Measurements from ENCODE around the gene SLC39A11. TPM values are rescaled to one million over a fixed set of nuclear protein-coding genes. Genes with fewer than 3 reads are reported as not detected.

Gene SLC39A11
- polyA plus RNA-seq, 1 donor from 2014 or later, result 8.0 TPM

- no peaks in the 10 kb centered on the region for H3K36me3 ChIP-seq (ENCODE audit: insufficient read depth, low read length)
- no peak overlapping the region for H3K4me3 ChIP-seq (ENCODE audit: low read length)
- H3K27me3 ChIP-seq (ENCODE audit: insufficient read depth, low read depth, low read length), result no peaks in the 10 kb centered on the region
- H3K4me2 ChIP-seq (ENCODE audit: low read length), result no peak overlapping the region
- H3K9me2 ChIP-seq (ENCODE audit: insufficient read depth, low read length), result no peaks in the 10 kb centered on the region
- TF ChIP-seq POLR2AphosphoS5 (IDR thresholded peaks at IDR 0.05) (no peak), MXI1 (conservative IDR thresholded peaks at IDR 0.05; ENCODE audit: poor library complexity, severe bottlenecking) (no peak), TAF1 (IDR thresholded peaks at IDR 0.05; ENCODE audit: low read depth) (no peak), RAD21 (conservative IDR thresholded peaks at IDR 0.05) (no peak), EP300 (conservative IDR thresholded peaks at IDR 0.05; ENCODE audit: poor library complexity, severe bottlenecking) (no peak), EZH2 (IDR thresholded peaks at IDR 0.05; ENCODE audit: borderline replicate concordance, insufficient read depth, low read length, poor library complexity, severe bottlenecking) (no peak), SMC3 (conservative IDR thresholded peaks at IDR 0.05; ENCODE audit: poor library complexity) (no peak)
- TF ChIP-seq, protein P1, sequence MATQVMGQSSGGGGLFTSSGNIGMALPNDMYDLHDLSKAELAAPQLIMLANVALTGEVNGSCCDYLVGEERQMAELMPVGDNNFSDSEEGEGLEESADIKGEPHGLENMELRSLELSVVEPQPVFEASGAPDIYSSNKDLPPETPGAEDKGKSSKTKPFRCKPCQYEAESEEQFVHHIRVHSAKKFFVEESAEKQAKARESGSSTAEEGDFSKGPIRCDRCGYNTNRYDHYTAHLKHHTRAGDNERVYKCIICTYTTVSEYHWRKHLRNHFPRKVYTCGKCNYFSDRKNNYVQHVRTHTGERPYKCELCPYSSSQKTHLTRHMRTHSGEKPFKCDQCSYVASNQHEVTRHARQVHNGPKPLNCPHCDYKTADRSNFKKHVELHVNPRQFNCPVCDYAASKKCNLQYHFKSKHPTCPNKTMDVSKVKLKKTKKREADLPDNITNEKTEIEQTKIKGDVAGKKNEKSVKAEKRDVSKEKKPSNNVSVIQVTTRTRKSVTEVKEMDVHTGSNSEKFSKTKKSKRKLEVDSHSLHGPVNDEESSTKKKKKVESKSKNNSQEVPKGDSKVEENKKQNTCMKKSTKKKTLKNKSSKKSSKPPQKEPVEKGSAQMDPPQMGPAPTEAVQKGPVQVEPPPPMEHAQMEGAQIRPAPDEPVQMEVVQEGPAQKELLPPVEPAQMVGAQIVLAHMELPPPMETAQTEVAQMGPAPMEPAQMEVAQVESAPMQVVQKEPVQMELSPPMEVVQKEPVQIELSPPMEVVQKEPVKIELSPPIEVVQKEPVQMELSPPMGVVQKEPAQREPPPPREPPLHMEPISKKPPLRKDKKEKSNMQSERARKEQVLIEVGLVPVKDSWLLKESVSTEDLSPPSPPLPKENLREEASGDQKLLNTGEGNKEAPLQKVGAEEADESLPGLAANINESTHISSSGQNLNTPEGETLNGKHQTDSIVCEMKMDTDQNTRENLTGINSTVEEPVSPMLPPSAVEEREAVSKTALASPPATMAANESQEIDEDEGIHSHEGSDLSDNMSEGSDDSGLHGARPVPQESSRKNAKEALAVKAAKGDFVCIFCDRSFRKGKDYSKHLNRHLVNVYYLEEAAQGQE (IDR thresholded peaks at IDR 0.05; ENCODE audit: borderline replicate concordance), result no peak
- TF ChIP-seq, protein P2, sequence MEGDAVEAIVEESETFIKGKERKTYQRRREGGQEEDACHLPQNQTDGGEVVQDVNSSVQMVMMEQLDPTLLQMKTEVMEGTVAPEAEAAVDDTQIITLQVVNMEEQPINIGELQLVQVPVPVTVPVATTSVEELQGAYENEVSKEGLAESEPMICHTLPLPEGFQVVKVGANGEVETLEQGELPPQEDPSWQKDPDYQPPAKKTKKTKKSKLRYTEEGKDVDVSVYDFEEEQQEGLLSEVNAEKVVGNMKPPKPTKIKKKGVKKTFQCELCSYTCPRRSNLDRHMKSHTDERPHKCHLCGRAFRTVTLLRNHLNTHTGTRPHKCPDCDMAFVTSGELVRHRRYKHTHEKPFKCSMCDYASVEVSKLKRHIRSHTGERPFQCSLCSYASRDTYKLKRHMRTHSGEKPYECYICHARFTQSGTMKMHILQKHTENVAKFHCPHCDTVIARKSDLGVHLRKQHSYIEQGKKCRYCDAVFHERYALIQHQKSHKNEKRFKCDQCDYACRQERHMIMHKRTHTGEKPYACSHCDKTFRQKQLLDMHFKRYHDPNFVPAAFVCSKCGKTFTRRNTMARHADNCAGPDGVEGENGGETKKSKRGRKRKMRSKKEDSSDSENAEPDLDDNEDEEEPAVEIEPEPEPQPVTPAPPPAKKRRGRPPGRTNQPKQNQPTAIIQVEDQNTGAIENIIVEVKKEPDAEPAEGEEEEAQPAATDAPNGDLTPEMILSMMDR (IDR thresholded peaks at IDR 0.05; ENCODE audit: poor library complexity, severe bottlenecking), result no peak
- H3F3A ChIP-seq (ENCODE audit: insufficient read depth, low read length, poor library complexity, severe bottlenecking), result no peaks in the 10 kb centered on the region
- H3K79me2 ChIP-seq (replicated peaks; ENCODE audit: insufficient read depth, low read length), result no peaks in the 10 kb centered on the region
- H4K20me1 ChIP-seq (ENCODE audit: insufficient read depth), result no peaks in the 10 kb centered on the region
- no peak overlapping the region for H2AFZ ChIP-seq (ENCODE audit: low read depth, low read length)
- H3K9me3 ChIP-seq (ENCODE audit: low read length), result no peaks in the 10 kb centered on the region
- H3K27ac ChIP-seq (ENCODE audit: low read length), result no peak overlapping the region
- no peak overlapping the region for H3K9ac ChIP-seq (ENCODE audit: low read length)
Measured at GRCh38 chr17:72603420-72604242, 488.9 kb downstream of the SLC39A11 start.

GRCh38 chr17:72602517-72603419, 489.7 kb downstream of the SLC39A11 start:
- H3K4me2 ChIP-seq (ENCODE audit: low read length), result no peak overlapping the region
- no peak for TF ChIP-seq POLR2AphosphoS5 (IDR thresholded peaks at IDR 0.05)
- TF ChIP-seq, protein P2 (IDR thresholded peaks at IDR 0.05; ENCODE audit: poor library complexity, severe bottlenecking), result no peak
- TF ChIP-seq TAF1 (IDR thresholded peaks at IDR 0.05; ENCODE audit: low read depth), result no peak
- no peak for TF ChIP-seq RAD21 (conservative IDR thresholded peaks at IDR 0.05)
- no peak for TF ChIP-seq EZH2 (IDR thresholded peaks at IDR 0.05; ENCODE audit: borderline replicate concordance, insufficient read depth, low read length, poor library complexity, severe bottlenecking)
- TF ChIP-seq EP300 (conservative IDR thresholded peaks at IDR 0.05; ENCODE audit: poor library complexity, severe bottlenecking), result no peak
- no peak for TF ChIP-seq SMC3 (conservative IDR thresholded peaks at IDR 0.05; ENCODE audit: poor library complexity)
- TF ChIP-seq, protein P1 (IDR thresholded peaks at IDR 0.05; ENCODE audit: borderline replicate concordance), result no peak
- no peak for TF ChIP-seq MXI1 (conservative IDR thresholded peaks at IDR 0.05; ENCODE audit: poor library complexity, severe bottlenecking)
- H3K27me3 ChIP-seq (ENCODE audit: insufficient read depth, low read depth, low read length), result no peaks in the 10 kb centered on the region
- no peaks in the 10 kb centered on the region for H3K79me2 ChIP-seq (replicated peaks; ENCODE audit: insufficient read depth, low read length)
- H2AFZ ChIP-seq (ENCODE audit: low read depth, low read length), result no peak overlapping the region
- H4K20me1 ChIP-seq (ENCODE audit: insufficient read depth), result no peaks in the 10 kb centered on the region
- H3F3A ChIP-seq (ENCODE audit: insufficient read depth, low read length, poor library complexity, severe bottlenecking), result no peaks in the 10 kb centered on the region
- H3K9me3 ChIP-seq (ENCODE audit: low read length), result no peaks in the 10 kb centered on the region
- no peaks in the 10 kb centered on the region for H3K9me2 ChIP-seq (ENCODE audit: insufficient read depth, low read length)
- H3K4me3 ChIP-seq (ENCODE audit: low read length), result no peak overlapping the region
- no peak overlapping the region for H3K27ac ChIP-seq (ENCODE audit: low read length)
- no peak overlapping the region for H3K9ac ChIP-seq (ENCODE audit: low read length)
- H3K36me3 ChIP-seq (ENCODE audit: insufficient read depth, low read length), result no peaks in the 10 kb centered on the region
